ENCODE data around the gene TMEM8B.

- TF ChIP-seq MAX (IDR thresholded peaks at IDR 0.05; ENCODE audit: low read depth, low read length) (no peak), MYC (IDR thresholded peaks at IDR 0.05; ENCODE audit: insufficient read depth, insufficient read length, insufficient replicate concordance, low read length, severe bottlenecking) (no peak), TBL1XR1 (IDR thresholded peaks at IDR 0.05; ENCODE audit: low read depth, low read length) (no peak), CUX1 (IDR thresholded peaks at IDR 0.05; ENCODE audit: insufficient replicate concordance, low read depth, low read length) (no peak), RAD51 (IDR thresholded peaks at IDR 0.05) (no peak)
Measured at GRCh38 chr9:35813434-35814105, 15.5 kb upstream of the TMEM8B start.

Data from GM12878 (cell line).